ENCODE measurements around the gene SIGLEC7.

Gene SIGLEC7

GRCh38 chr19:51101171-51101865 is 40.8 kb upstream of the SIGLEC7 start:
- TF ChIP-seq CTCF (IDR thresholded peaks at IDR 0.05; ENCODE audit: insufficient read depth, low read length, poor library complexity, severe bottlenecking): no peak
- no peaks in the 10 kb centered on the region for H3K27me3 ChIP-seq (replicated peaks; ENCODE audit: control insufficient read depth, insufficient read depth, low read length)
- H3K4me3 ChIP-seq (replicated peaks; ENCODE audit: low read depth, low read length): no peak overlapping the region
- H3K36me3 ChIP-seq (ENCODE audit: control insufficient read depth, insufficient read depth, low read length): peaks cover 13% of the 10 kb centered on the region
- DNase-seq (ENCODE audit: extremely low read depth, insufficient read length): no peak

DNA sequence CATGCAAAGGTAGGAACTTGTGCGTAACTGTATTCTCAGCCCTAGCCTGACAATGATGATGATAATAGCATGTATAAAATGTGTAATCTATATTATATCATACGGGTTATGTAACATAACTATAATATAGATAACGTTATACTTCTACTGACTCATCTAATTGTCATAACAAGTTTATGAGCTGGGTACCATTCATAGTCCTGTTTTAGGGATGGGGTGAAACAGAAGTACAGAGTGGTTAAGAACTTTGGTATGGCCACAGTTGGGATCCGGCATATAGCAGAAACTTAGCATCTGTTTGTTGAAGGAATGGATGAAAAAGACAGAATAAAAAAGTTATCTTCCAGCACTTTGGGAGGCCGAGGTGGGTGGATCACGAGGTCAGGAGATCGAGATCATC is 39.1 kb upstream of the SIGLEC7 start:
- no peak for TF ChIP-seq CTCF (IDR thresholded peaks at IDR 0.05; ENCODE audit: insufficient read depth, low read length, poor library complexity, severe bottlenecking)
- Histone ChIP-seq H3K36me3 (ENCODE audit: control insufficient read depth, insufficient read depth, low read length) (peaks cover 13% of the 10 kb centered on the region), H3K4me3 (replicated peaks; ENCODE audit: low read depth, low read length) (no peak overlapping the region), H3K27me3 (replicated peaks; ENCODE audit: control insufficient read depth, insufficient read depth, low read length) (no peaks in the 10 kb centered on the region)
- no peak for DNase-seq (ENCODE audit: extremely low read depth, insufficient read length)

DNA sequence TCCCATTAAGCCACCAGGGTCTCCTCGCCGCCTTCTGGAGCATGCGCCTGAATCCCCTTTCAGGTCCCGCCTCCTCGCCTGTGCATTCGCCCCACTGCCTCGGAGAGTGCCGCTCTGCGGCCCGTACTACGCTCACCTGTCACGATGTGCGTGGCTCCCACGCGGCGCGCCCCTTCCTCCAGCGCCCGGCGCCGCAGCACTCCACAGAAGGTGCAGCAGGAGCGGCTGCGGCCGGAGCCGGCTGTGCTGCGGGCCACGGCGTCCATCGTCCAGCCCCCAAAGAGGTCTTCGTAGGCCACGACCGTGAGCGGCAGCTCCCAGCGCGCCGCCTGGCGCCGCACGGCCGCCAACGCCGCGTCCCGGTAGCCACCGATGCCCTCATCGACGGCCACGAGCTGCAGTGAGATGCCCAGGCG is 38.2 kb upstream of the SIGLEC7 start:
- no peak for TF ChIP-seq CTCF (IDR thresholded peaks at IDR 0.05; ENCODE audit: insufficient read depth, low read length, poor library complexity, severe bottlenecking)
- Histone ChIP-seq H3K4me3 (replicated peaks; ENCODE audit: low read depth, low read length) (no peak overlapping the region), H3K36me3 (ENCODE audit: control insufficient read depth, insufficient read depth, low read length) (peaks cover 13% of the 10 kb centered on the region), H3K27me3 (replicated peaks; ENCODE audit: control insufficient read depth, insufficient read depth, low read length) (no peaks in the 10 kb centered on the region)
- no peak for DNase-seq (ENCODE audit: extremely low read depth, insufficient read length)

DNA sequence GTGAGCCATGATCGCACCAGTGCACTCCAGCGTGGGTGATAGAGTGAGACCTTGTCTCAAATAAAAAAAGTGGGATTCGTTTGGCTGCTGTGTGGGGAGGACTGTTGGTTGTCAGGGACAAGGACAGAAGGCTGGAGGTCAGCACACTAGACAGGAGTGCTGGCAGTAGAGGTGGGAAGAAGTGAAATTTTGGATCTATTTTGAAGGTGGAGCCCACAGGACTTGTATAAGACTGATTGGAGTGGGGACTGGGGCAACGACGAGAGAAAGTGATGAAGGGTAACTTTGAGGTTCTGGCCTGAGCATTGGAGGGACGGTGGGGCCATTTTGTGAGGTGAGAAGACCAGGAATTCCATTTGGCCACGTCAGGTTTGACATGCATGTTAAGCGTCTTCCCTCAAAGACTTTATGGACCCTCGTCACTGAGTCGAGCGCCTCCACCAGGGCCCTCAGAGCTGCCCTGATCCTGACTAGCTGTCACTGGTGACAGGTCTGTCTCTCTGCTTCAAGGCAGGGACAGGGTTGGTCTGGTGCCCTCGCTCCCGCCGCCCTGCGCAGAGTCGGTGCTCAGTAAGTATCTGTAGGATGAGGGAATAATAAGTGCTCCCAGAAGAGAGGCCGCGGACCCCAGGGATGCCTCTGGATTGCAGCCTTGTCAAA is 34.6 kb upstream of the SIGLEC7 start:
- Histone ChIP-seq H3K4me3 (replicated peaks; ENCODE audit: low read depth, low read length) (peak overlapping the region; percentile 89), H3K27me3 (replicated peaks; ENCODE audit: control insufficient read depth, insufficient read depth, low read length) (no peaks in the 10 kb centered on the region), H3K36me3 (ENCODE audit: control insufficient read depth, insufficient read depth, low read length) (peaks cover 6% of the 10 kb centered on the region)
- DNase-seq (ENCODE audit: extremely low read depth, insufficient read length): no peak
- TF ChIP-seq CTCF (IDR thresholded peaks at IDR 0.05; ENCODE audit: insufficient read depth, low read length, poor library complexity, severe bottlenecking): no peak

GRCh38 chr19:51108066-51108804 is 33.9 kb upstream of the SIGLEC7 start, which contains the start of gene CTU1:
Gene CTU1 (minus strand): TSS chr19:51108409. CDS start chr19:51104569, 3,840 bp downstream.
- H3K27me3 ChIP-seq (replicated peaks; ENCODE audit: control insufficient read depth, insufficient read depth, low read length): peaks cover 2% of the 10 kb centered on the region; the same call in 1 of the 2 replicates
- peak; percentile 99 for DNase-seq (ENCODE audit: extremely low read depth, insufficient read length)
- peaks cover 6% of the 10 kb centered on the region for H3K36me3 ChIP-seq (ENCODE audit: control insufficient read depth, insufficient read depth, low read length)
- TF ChIP-seq CTCF (IDR thresholded peaks at IDR 0.05; ENCODE audit: insufficient read depth, low read length, poor library complexity, severe bottlenecking): no peak
- H3K4me3 ChIP-seq (replicated peaks; ENCODE audit: low read depth, low read length): peak within 1 kb of the TSS; percentile 89
